NCI-H1048 (cell line): ENCODE data around the gene ZCCHC2.

ENCODE experiments used
- DNase-seq: peaks from one replicate; lab custom pipeline; 2025; lab: John Stamatoyannopoulos, UW

The ZCCHC2 gene

GRCh38 chr18:62512532-62512931 lies 10.3 kb upstream of the ZCCHC2 start:
- no peak for DNase-seq

DNA sequence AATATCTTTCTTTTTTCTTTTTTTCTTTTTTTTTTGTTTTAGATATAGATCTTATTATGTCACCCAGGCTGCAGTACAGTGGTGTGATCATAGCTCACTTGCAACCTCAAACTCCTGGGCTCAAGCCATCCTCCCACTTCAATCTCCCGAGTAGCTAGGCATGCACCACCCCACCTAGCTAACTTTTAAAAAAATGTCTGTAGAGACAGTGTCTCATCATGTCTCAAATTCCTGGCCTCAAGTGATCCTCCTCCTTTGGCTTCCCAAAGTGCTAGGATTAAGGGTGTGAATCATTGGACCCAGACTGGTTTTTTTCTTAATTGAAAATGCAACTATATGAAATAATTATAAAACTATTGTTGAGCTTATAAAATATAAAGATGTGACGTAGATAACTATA lies 9.8 kb upstream of the ZCCHC2 start:
- DNase-seq, result no peak

GRCh38 chr18:62514570-62514969 lies 8.3 kb upstream of the ZCCHC2 start:
- DNase-seq, result no peak

DNA sequence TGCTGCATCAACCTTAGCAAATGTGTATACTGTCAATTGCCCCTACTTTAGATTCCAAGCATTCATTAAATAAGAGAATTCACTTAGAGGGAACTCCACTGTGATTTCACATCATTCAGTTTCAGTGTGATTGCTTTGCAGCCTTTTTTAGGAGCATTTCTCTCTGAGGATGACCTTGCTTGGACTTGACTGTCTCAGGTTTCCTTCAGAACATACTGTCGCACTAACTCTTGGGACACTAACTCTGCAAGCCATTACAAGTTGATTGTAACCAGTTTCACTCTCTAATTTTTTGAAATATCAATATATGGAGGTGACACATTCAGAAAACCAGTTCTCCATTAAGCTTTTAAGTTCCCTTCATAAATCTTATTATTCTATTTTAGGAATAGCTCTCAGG lies 6.6 kb upstream of the ZCCHC2 start:
- no peak for DNase-seq

- no peak for DNase-seq
Measured at GRCh38 chr18:62518460-62519375, 4.1 kb upstream of the ZCCHC2 start.

DNA sequence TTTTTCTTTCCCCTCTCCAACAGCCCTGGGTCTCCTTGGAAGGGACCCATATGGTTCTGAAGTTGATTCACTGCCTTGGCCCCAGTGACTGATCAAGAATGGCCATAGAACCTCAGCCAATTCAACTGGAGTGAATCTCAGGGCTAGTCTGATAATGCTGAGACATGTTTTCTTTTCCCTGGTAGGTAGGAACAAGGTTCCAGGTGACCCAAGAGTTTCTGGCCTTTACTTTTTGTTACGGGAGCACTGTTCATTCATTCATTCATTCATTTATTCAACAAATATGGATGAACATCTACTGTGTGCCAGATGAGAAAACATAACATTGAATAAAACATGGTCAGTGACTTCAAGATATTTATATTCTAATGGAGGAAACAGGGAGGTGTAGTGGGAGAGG lies 3.1 kb upstream of the ZCCHC2 start:
- no peak for DNase-seq

- DNase-seq, result no peak
Measured at GRCh38 chr18:62521082-62521481, 1.7 kb upstream of the ZCCHC2 start.

- no peak for DNase-seq
Measured at GRCh38 chr18:62521593-62521992, 1.2 kb upstream of the ZCCHC2 start.

- DNase-seq, result no peak
Measured at GRCh38 chr18:62522178-62522503, 684 bp upstream of the ZCCHC2 start.

- DNase-seq, result no peak
Measured at GRCh38 chr18:62523255-62523588, 397 bp downstream of the ZCCHC2 start.

DNA sequence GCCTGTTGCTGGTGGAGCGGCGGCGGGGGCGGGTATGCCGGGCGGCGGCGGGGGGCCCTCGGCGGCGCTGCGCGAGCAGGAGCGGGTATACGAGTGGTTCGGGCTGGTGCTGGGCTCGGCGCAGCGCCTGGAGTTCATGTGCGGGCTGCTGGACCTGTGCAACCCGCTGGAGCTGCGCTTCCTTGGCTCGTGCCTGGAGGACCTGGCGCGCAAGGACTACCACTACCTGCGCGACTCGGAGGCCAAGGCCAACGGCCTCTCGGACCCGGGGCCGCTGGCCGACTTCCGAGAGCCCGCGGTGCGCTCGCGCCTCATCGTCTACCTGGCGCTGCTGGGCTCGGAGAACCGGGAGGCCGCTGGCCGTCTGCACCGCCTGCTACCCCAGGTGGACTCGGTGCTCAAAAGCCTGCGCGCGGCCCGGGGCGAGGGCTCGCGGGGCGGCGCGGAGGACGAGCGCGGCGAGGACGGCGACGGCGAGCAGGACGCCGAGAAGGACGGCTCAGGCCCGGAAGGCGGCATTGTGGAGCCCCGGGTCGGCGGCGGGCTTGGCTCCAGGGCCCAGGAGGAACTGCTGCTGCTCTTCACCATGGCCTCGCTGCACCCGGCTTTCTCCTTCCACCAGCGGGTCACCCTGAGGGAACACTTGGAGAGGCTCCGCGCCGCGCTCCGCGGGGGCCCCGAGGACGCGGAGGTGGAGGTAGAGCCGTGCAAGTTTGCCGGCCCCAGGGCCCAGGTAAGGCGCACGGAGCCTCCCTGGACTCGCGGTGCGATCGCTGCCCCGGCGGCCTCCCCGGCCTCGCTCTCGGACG lies 1.0 kb downstream of the ZCCHC2 start:
- DNase-seq, result no peak

DNA sequence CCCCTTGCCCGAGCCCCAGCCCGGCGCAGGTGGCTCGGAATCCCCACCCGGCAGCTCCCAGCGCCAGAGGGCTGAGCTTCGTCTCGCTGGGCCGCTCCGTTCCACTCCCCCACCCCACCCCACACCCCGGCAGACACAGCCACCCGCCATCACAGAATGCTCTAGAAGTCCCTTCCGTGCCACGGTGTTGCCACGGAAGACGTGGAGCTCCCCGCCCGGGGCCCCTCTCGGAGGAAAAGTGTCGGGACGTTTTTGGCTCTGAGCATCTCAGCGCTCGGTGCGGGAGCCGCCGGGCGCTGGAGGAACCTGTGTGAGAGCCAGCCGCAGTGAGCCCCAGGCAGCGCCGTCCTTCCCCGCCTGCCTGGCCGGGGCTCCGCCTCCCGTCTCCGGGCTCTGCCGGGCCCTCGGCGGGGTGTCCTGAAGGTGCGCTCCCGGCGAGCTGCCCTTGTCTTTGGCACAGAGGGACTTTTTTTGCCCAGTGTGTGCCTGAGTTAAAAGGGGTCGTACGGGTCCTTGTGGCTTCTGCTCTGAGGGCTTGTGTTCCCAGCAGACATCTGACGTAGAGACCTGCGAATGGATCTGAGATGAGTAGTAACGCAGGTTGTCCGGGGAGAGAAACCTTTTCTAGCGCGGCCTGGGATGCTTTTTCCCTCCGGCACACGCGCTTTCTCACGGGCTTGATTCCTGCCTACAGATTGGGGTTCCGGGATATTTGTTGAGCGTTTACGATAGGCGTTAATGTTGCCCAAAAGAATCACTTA lies 1.8 kb downstream of the ZCCHC2 start:
- peak; percentile 43 for DNase-seq

- no peak for DNase-seq
Measured at GRCh38 chr18:62525608-62526007, 2.8 kb downstream of the ZCCHC2 start.

DNA sequence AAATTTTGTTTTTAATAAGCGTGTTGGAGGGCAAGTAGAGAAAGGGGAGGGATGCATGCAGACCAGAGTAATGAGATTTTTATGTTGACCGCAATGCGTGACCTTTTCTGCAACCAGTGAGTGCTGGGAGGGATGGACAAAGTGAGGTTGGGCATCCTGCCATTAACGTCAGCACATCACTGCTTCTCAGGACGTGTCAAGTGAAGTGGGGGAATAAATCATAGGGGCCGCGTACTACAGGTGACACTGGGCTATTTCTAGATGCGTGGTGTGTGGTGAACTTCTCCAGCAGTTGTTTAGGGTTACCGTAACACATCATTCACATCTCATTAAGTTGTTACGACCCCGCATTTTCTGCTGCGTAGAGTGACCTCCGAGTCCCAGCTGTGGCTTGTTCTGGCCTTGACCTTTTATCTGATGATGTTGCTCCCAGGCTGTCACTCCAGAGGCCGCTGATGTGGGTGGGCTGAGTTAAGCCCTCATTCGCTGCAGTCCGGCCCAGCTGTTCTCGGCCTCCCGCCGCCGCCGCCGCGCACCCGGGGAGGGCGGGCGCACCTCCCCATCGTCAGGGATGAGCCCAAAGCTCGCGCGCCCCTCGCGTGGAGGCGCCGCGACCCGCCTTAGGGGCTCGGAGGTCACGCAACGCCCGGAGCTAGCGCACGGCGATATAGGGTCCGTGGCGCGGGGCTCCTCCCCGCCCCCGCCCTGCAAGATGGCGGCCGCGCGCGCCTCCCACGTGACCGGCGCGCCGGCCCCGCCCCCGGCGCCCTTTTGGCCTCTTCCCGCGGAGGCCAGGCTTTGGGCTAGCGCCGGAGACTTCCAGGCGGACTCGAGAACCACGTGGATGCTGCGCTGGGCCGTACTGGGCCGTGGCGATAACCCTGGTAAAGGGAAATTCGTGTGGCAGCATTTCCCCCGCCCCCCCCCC lies 3.5 kb downstream of the ZCCHC2 start:
- peak; percentile 30 for DNase-seq

- no peak for DNase-seq
Measured at GRCh38 chr18:62529597-62529996, 6.8 kb downstream of the ZCCHC2 start.

DNA sequence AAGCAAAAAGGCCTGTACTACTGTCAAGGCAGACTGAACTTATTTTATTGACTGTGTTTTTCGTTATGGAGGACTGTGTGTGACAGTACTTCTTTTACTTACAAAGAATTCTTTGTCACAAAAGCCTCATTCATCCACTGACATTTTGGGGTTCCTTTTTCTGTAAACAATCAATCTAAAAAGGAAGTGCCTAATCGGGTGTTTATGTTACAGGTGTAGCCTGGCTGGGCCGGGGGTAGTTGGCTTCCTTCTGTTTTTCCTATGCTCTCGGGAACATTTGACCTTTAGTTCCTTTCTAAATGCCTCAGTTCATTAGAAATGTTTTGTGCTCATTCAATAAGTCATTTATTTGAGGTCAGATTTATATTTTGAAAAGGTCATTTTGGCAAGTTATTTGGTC lies 8.3 kb downstream of the ZCCHC2 start:
- DNase-seq, result no peak

- DNase-seq, result no peak
Measured at GRCh38 chr18:62531931-62532330, 9.1 kb downstream of the ZCCHC2 start.

DNA sequence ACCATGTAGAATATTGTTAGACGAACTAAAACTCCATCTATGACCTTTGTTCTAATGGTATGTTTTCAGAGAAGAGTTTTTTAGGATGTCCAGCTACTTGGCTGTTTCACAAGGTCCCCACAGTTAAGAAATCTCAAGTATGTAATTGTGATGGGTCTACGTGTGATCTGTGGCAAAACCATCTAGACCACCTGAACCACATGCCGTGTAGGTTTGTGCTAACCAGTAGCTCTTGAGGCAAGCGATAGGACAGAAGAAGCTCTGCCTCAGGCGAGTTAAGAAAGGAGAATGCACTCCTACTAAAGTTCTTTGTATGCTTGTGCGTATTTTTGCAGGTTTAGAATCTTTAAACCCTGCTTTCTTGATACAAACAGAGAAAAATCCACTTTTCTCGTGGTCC lies 13.2 kb downstream of the ZCCHC2 start:
- no peak for DNase-seq

DNA sequence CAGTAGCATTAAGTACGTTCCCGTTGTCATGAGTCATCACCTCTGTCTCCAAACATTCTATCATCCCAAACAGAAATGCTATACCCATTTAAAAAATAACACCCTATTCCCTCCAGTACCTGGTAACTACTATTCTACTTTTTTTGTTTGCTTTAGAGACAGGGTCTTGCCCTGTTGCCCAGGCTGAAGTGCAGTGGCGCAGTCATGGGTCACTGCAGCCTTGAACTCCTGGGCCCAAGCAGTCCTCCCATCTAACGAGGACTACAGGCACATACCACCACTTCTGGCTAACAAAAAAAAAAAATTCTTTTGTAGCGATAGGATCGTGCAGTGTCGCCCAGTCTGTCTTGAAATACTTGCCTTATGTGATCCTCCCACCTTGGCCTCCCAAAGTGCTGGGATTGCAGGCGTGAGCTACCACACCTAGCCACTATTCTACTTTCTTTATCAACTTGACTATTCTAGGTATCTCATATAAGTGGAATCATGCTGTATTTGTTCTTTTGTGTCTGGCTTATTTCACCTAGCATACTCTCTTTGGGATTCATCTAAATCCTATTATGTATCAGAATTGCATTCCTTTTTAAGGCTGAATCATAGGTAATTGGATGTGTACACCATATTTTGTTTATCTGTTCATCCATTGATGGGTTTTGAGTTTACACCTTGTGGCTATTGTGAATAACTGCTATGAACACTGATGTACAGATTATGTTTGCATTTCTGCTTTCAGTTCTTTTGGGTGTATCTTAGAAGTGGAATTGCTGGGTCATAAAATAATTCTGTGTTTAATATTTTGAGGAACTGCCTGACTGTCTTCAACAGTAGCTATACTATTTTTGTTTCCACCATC lies 14.4 kb downstream of the ZCCHC2 start:
- DNase-seq, result no peak

DNA sequence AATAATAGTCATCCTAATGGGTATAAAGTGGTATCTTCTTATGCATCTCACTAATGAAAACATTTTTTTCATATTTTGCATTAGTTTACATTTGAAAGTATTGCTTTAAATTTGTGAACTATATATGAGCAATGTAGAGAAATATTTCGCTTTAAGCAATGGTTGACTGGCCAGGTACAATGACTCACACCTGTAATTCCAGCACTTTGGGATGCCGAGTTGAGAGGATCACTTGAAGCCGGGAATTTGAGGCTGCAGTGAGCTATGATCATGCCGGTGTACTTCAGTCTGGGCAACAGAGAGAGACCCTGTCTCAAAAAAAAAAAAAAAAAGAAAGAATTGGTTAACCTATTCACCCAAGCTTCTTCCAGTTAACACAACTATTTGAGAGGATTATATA lies 15.1 kb downstream of the ZCCHC2 start:
- no peak for DNase-seq

DNA sequence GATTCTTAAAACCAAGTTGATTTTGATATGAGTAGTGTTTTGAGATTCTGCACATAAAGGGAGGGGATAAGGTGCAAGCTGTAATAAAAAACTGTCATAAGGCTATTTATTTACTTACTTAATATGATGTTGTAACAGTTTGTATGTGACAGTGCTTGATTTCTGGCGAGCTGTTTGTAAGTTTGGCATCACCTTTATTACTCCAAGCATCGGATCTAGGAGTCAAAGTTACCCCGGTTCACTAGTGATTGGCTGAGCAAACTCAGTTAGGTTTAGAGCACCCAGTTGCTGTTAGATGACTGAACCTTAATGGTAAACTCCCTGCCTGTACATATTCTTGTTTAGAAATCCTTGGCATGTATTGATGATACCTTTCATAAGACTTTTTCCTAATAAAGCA lies 16.1 kb downstream of the ZCCHC2 start:
- DNase-seq, result no peak
